ENCODE measurements around the gene GPR17.

GPR17 gene

DNA sequence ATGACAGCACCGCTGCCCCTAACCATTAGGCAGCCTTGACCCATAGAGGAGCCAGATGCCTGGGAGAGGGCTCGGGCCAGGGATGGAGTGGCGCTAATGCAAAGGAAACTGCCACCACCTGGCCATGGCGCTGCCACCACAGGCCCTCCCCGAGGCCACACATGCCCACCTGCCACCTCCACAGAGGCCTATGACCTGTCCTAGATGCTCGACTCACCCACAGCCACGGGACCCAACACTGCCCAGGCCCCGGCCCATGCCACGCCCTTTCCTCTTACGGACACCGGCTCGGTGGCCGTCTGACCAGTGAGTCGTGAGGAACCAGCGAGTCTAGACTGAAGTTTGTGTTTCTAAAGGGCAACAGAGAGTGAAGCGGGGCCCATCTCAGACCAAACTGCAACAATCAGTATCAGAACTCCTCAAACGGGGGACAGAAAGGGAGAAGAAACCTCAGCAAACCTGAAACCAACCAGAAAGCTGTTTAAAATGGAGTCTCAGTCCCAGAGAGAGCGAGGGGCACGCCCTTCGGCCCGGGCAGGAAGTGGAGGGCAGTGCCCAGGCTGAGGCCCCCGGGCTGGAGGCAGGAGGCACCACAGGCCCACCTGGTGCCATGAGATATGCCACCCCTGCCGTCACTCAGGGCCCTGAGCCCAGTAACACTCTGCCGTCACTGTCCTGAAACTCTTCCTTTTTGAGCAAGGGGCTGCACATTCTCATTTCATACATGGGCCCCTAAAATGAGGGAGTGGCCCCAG, 711 bp downstream of the GPR17 start:
- DNase-seq (ENCODE audit: low spot score), result no peak
- TF ChIP-seq, protein P1, sequence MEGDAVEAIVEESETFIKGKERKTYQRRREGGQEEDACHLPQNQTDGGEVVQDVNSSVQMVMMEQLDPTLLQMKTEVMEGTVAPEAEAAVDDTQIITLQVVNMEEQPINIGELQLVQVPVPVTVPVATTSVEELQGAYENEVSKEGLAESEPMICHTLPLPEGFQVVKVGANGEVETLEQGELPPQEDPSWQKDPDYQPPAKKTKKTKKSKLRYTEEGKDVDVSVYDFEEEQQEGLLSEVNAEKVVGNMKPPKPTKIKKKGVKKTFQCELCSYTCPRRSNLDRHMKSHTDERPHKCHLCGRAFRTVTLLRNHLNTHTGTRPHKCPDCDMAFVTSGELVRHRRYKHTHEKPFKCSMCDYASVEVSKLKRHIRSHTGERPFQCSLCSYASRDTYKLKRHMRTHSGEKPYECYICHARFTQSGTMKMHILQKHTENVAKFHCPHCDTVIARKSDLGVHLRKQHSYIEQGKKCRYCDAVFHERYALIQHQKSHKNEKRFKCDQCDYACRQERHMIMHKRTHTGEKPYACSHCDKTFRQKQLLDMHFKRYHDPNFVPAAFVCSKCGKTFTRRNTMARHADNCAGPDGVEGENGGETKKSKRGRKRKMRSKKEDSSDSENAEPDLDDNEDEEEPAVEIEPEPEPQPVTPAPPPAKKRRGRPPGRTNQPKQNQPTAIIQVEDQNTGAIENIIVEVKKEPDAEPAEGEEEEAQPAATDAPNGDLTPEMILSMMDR (IDR thresholded peaks at IDR 0.05; ENCODE audit: extremely low read depth, missing control alignments), result no peak

DNA sequence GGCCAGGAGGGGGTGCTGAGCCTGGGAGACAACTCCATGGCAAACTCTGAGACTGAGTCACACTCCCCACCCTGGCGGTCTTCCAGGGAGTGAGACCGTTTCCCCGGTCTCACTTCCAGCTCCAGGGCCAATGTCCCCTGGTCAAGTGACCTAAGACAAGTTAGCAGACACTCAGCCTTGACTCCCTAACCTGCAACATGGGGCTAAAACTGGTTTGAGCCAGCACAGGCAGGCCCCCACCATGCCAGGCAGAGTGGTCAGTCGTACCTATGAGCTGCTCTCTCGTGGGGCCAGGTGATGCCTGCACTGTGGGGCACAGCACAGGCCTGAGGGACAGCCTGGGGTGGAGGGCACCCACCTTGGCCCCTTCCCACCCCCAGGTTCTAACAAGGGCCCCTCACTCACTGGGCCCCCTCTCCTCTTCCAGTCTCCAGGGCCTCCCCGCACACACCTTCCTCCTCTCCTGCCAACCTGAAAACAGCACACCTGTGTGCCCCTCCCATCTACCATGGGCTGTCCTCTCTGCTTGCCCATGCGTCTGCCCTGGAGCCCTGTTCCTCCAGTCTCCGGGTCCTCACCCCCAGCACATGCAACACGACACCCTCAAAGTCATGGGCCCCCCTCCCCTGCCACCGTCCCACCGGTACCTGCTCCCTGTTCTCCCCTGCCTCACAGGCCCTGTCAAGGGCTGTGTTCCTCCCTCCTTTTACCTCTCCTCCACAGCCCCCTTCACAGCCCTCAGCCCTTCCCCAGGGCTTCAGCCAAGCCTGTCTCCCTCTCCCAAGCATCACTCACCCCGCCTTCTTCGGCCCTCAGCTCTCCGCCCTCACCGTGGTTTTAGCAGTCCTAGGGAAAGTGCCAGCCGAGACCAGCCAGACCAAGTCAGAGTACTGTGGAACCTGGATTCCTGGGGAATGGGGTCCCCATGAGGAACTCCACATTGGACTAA, 1.6 kb downstream of the GPR17 start:
- TF ChIP-seq, protein P1 (IDR thresholded peaks at IDR 0.05; ENCODE audit: extremely low read depth, missing control alignments), result no peak
- no peak for DNase-seq (ENCODE audit: low spot score)

DNA sequence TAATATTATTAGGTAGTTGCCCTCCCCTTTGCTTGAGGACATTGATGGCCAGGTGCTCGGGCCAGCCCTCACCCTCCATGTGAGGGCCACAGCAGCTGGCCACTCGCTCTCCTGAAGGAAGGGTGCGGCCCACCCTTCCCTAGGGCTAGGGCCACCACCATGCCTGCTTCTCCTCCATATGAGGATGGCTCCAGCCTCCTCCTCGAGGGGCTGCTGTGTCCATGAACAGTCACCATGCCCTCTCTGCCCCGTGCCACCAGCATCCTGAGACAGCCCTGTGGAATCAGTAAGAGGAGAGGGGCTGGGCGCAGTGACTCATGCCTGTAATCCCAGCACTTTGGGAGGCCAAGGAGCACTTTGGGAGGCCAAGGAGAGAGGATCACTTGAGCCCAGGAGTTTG, 2.4 kb downstream of the GPR17 start:
- DNase-seq (ENCODE audit: low spot score), result no peak
- TF ChIP-seq, protein P1 (IDR thresholded peaks at IDR 0.05; ENCODE audit: extremely low read depth, missing control alignments), result no peak

DNA sequence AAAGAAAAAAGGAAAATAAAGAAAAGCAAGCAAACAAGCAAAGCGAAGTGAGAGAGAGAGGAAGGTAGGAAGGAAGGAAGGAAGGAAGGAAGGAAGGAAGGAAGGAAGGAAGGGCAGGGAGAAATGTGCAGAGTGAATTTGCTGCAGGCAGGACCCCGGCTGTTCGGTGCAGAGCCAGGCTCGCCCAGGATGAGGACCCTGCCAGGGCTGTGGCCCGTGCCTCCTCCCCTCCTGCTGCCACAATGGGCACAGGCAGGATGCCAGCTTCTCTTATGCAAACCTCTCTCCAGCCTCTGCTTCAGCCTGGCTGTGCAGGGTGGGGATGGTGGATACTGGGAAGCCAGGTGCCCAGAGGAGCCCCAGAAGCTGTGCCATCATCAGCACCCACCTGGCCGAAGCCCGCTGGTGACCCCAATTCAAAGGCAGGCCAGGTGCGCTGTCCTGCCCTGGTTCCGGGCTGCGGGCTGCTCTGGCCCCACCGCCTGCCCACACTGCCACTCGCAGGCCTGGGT, 3.2 kb downstream of the GPR17 start:
- DNase-seq (ENCODE audit: low spot score), result no peak
- TF ChIP-seq, protein P1 (IDR thresholded peaks at IDR 0.05; ENCODE audit: extremely low read depth, missing control alignments), result no peak

DNA sequence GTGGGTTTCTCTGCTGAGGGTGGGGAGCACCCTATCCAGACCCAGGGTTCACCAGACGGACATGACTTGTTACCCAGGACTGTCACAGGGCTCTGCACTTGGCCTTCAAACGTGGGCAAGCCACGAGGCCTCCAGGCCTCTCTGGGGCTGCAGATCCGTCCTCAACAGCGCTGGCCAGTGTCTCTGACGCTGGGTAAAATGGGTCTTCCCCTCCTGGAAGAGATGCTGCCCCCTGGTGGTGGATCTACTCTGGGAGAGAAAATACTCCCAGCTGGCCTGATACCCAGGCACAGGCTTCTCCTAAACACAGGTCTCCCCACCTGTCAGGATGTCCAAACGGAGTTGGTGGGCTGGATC, 3.7 kb downstream of the GPR17 start:
- TF ChIP-seq, protein P1 (IDR thresholded peaks at IDR 0.05; ENCODE audit: extremely low read depth, missing control alignments), result peak; percentile 75
- peak; percentile 90 for DNase-seq (ENCODE audit: low spot score)

DNA sequence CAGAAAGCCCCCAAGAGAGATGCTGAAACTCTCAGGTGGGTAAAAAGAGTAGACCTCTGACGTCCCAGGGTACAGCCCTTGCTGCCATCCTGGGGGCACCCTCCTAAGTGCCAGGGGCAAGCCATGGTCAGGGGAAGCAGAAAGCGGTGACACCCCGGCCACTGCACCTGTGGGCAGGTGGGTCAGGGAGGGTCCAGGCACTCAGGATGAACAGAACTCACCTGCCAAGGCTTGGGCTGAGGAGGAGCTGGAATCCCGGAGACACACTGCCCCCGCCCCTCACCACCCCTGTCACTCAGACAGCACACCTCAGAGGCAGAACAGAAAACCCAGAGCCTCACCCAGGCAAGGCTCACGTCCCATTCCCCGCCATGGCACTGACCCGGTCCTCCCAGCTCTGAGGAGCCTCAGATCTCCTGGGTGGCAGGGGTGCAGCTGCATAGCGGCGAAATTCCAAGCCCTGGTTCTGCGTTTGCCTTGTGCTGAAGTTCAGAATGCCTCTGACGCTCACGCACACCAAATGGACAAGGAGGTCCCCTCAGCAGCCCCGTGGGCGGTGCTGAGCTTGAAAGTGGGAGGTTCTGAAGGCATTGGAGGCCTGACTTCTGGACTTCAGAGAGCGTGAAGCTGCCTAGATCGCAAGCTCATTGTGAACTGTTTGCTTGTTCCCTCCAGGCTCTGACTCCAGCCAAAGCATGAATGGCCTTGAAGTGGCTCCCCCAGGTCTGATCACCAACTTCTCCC, 4.3 kb downstream of the GPR17 start:
- TF ChIP-seq, protein P1 (IDR thresholded peaks at IDR 0.05; ENCODE audit: extremely low read depth, missing control alignments), result no peak
- DNase-seq (ENCODE audit: low spot score), result no peak

Measured in GM20000 (cell line).